Nephron (organoid): ENCODE results near the gene MYO16.

Experiments used
- H3K27ac Mint-ChIP-seq, 3 experiments: 2 replicates each; pipeline ENCODE4 v1.8.0; 2020; ENCODE audit warnings: mixed read lengths in 3 of 3, mild to moderate bottlenecking in 2 of 3, moderate library complexity in 1 of 3
- H3K27me3 Mint-ChIP-seq: 2 replicates; pipeline ENCODE4 v1.8.0; 2021; ENCODE audit warnings: low read depth, mild to moderate bottlenecking, moderate library complexity, mixed read lengths
- H3K36me3 Mint-ChIP-seq: 2 replicates; pipeline ENCODE4 v1.8.0; 2020; ENCODE audit warnings: low read depth, mixed read lengths
- H3K4me1 Mint-ChIP-seq: 2 replicates; pipeline ENCODE4 v1.8.0; 2020; ENCODE audit warnings: mixed read lengths
- H3K4me3 Mint-ChIP-seq, 3 experiments: 2 replicates each; pipeline ENCODE4 v1.8.0; 2020; ENCODE audit warnings: mild to moderate bottlenecking in 3 of 3, mixed read lengths in 3 of 3, moderate library complexity in 2 of 3
- H3K9me3 Mint-ChIP-seq: 2 replicates; pipeline ENCODE4 v1.8.0; 2020; ENCODE audit warnings: mixed read lengths
- CTCF ChIP-seq, 3 experiments: fragments of 200-600 bp; sonication (generic); IDR thresholded peaks; one replicate each; pipeline ENCODE4 v1.5.0; 2021; ENCODE audit warnings: antibody characterized with exemption in 3 of 3; ENCODE audit not compliant: unreplicated experiment in 3 of 3

Gene MYO16

GRCh38 chr13:109191413-109191812 lies 562.0 kb downstream of the MYO16 start:
- Mint-ChIP-seq H3K27ac (no peak overlapping the region), H3K9me3 (no peaks in the 10 kb centered on the region), H3K36me3 (no peaks in the 10 kb centered on the region), H3K27me3 (no peaks in the 10 kb centered on the region), H3K4me3 (no peak overlapping the region), H3K4me1 (no peaks in the 10 kb centered on the region)
- no peak for TF ChIP-seq CTCF (IDR thresholded peaks at IDR 0.05; ENCODE audit: unreplicated experiment in 3 of 3)

GRCh38 chr13:109192306-109192705 lies 562.9 kb downstream of the MYO16 start:
- Mint-ChIP-seq H3K27ac (no peak overlapping the region), H3K9me3 (no peaks in the 10 kb centered on the region), H3K36me3 (no peaks in the 10 kb centered on the region), H3K4me3 (no peak overlapping the region), H3K4me1 (no peaks in the 10 kb centered on the region), H3K27me3 (peaks cover 6% of the 10 kb centered on the region)
- TF ChIP-seq CTCF (IDR thresholded peaks at IDR 0.05; ENCODE audit: unreplicated experiment in 3 of 3), result no peak

GRCh38 chr13:109196948-109197347 lies 567.5 kb downstream of the MYO16 start:
- peak in 2 of 3 experiments; percentile 7 to 10 for TF ChIP-seq CTCF (IDR thresholded peaks at IDR 0.05; ENCODE audit: unreplicated experiment in 3 of 3)
- no peak overlapping the region for H3K4me3 Mint-ChIP-seq
- H3K36me3 Mint-ChIP-seq, result no peaks in the 10 kb centered on the region

GRCh38 chr13:109198585-109198984 lies 569.2 kb downstream of the MYO16 start:
- TF ChIP-seq CTCF (IDR thresholded peaks at IDR 0.05; ENCODE audit: unreplicated experiment in 3 of 3), result no peak
- Mint-ChIP-seq H3K4me1 (no peaks in the 10 kb centered on the region), H3K27me3 (peaks cover 7% of the 10 kb centered on the region), H3K27ac (no peak overlapping the region), H3K9me3 (no peaks in the 10 kb centered on the region), H3K4me3 (no peak overlapping the region), H3K36me3 (no peaks in the 10 kb centered on the region)

More at GRCh38 chr13:109196948-109197347, 567.5 kb downstream of the MYO16 start:
- H3K4me1 Mint-ChIP-seq, result no peaks in the 10 kb centered on the region
- no peaks in the 10 kb centered on the region for H3K9me3 Mint-ChIP-seq
- H3K27ac Mint-ChIP-seq, result peak overlapping the region in 1 of 3 experiments; percentile 40
- H3K27me3 Mint-ChIP-seq, result peaks cover 7% of the 10 kb centered on the region

GRCh38 chr13:109199280-109199679 lies 569.9 kb downstream of the MYO16 start:
- H3K4me3 Mint-ChIP-seq, result no peak overlapping the region
- H3K9me3 Mint-ChIP-seq, result no peaks in the 10 kb centered on the region
- H3K4me1 Mint-ChIP-seq, result no peaks in the 10 kb centered on the region
- no peaks in the 10 kb centered on the region for H3K36me3 Mint-ChIP-seq
- no peak overlapping the region for H3K27ac Mint-ChIP-seq
- TF ChIP-seq CTCF (IDR thresholded peaks at IDR 0.05; ENCODE audit: unreplicated experiment in 3 of 3), result no peak
- peaks cover 7% of the 10 kb centered on the region for H3K27me3 Mint-ChIP-seq

GRCh38 chr13:109200556-109200955 lies 571.1 kb downstream of the MYO16 start:
- Mint-ChIP-seq H3K9me3 (no peaks in the 10 kb centered on the region), H3K36me3 (no peaks in the 10 kb centered on the region), H3K4me3 (no peak overlapping the region), H3K27me3 (peaks cover 7% of the 10 kb centered on the region), H3K4me1 (no peaks in the 10 kb centered on the region), H3K27ac (no peak overlapping the region)
- TF ChIP-seq CTCF (IDR thresholded peaks at IDR 0.05; ENCODE audit: unreplicated experiment in 3 of 3), result no peak
